Common myeloid progenitor, CD34-positive (primary cell): ENCODE results near the gene YIPF3.

Source experiments
- CTCF ChIA-PET: fragments of 350-600 bp; sonication (Branson Sonifier 250); formaldehyde crosslinking; loops from one replicate; lab custom pipeline; 2021; ENCODE audit warnings: antibody characterized with exemption; lab: Charles Lee
- POLR2A ChIA-PET: fragments of 350-600 bp; sonication (Branson Sonifier 250); formaldehyde crosslinking; loops from one replicate; lab custom pipeline; 2021; ENCODE audit warnings: antibody characterized with exemption; lab: Charles Lee
- DNase-seq, 3 donors: peaks; one replicate each; pipeline versions ENCODE4 v3.0.0 to v3.0.0-alpha.2; 2013
- H3K27ac ChIP-seq, 2 experiments: 1 replicate in 1 of 2; 2 replicates in 1 of 2; pipeline ENCODE4 v1.7.0; 2013; ENCODE audit warnings: inconsistent platforms in 2 of 2, low read length in 2 of 2, mild to moderate bottlenecking in 2 of 2, low read depth in 1 of 2, moderate library complexity in 1 of 2; ENCODE audit not compliant: severe bottlenecking in 2 of 2, insufficient read depth in 1 of 2, poor library complexity in 1 of 2
- H3K27me3 ChIP-seq, 5 experiments: replicated peaks in 2 of 5; 1 replicate in 3 of 5; 2 replicates in 2 of 5; pipeline versions ENCODE4 v1.6.1 to v1.7.0; 2013; ENCODE audit warnings: low read length in 4 of 5, mild to moderate bottlenecking in 2 of 5, moderate library complexity in 2 of 5, inconsistent platforms in 1 of 5; ENCODE audit not compliant: insufficient read depth in 5 of 5, control insufficient read depth in 4 of 5
- H3K36me3 ChIP-seq, 4 experiments: 1 replicate in 2 of 4; 2 replicates in 2 of 4; pipeline versions ENCODE4 v1.6.1 to v1.7.0; 2013; ENCODE audit warnings: low read length in 3 of 4, control low read depth in 1 of 4, mild to moderate bottlenecking in 1 of 4; ENCODE audit not compliant: control insufficient read depth in 4 of 4, insufficient read depth in 4 of 4
- H3K4me1 ChIP-seq, 4 experiments: 1 replicate in 3 of 4; 2 replicates in 1 of 4; pipeline versions ENCODE4 v1.6.1 to v1.7.1; 2013; ENCODE audit warnings: low read length in 3 of 4, mild to moderate bottlenecking in 3 of 4, control low read depth in 1 of 4, inconsistent platforms in 1 of 4, moderate library complexity in 1 of 4; ENCODE audit not compliant: control insufficient read depth in 4 of 4, insufficient read depth in 4 of 4; ENCODE audit errors: control extremely low read depth in 1 of 4
- H3K4me3 ChIP-seq, 7 experiments: 1 replicate in 4 of 7; 2 replicates in 3 of 7; pipeline versions ENCODE4 v1.5.1 to v1.7.0; 2013; ENCODE audit warnings: mild to moderate bottlenecking in 7 of 7, low read length in 6 of 7, moderate library complexity in 6 of 7, inconsistent platforms in 2 of 7, low read depth in 2 of 7, control low read depth in 1 of 7; ENCODE audit not compliant: insufficient read depth in 4 of 7, control insufficient read depth in 1 of 7; ENCODE audit errors: extremely low read depth in 1 of 7
- H3K9me3 ChIP-seq, 5 experiments: 1 replicate in 4 of 5; 2 replicates in 1 of 5; pipeline versions ENCODE4 v1.6.1 to v1.7.1; 2013; ENCODE audit warnings: low read length in 4 of 5, mild to moderate bottlenecking in 2 of 5, inconsistent platforms in 1 of 5, low read depth in 1 of 5, moderate library complexity in 1 of 5; ENCODE audit not compliant: control insufficient read depth in 4 of 5, insufficient read depth in 2 of 5; ENCODE audit errors: control extremely low read depth in 1 of 5
- WGBS: methylation state at CpG from one replicate; pipeline ENCODE4 v1.1.5; 2013; ENCODE audit not compliant: insufficient coverage; 5-methylcytosine and 5-hydroxymethylcytosine counted together

YIPF3 gene

GRCh38 chr6:43494766-43495165 lies 22.0 kb downstream of the YIPF3 start:
- peaks cover 6 to 43% (median 23%) of the 10 kb centered on the region in 4 experiments for H3K36me3 ChIP-seq
- H3K27me3 ChIP-seq, result no peaks in the 10 kb centered on the region
- WGBS, result 97% methylated on average over 4 of the region's 4 CpGs
- ChIA-PET CTCF (interaction anchor here (1.1 to 8.9 kb wide), 7 partner anchors 12 to 133 kb away, joined by 3 to 64 read pairs (median 4); no protein-coding TSS in a partner anchor), POLR2A (no interaction called here)
- DNase-seq, result no peak
- H3K9me3 ChIP-seq, result no peaks in the 10 kb centered on the region
- no peak overlapping the region for H3K27ac ChIP-seq
- peaks cover 0 to 7% (median 6%) of the 10 kb centered on the region in 4 experiments for H3K4me1 ChIP-seq
- H3K4me3 ChIP-seq, result no peak overlapping the region

- peaks cover 0 to 7% (median 6%) of the 10 kb centered on the region in 4 experiments for H3K4me1 ChIP-seq
- CTCF ChIA-PET, result interaction anchor here (1.1 to 8.9 kb wide), 8 partner anchors 9 to 133 kb away, joined by 3 to 64 read pairs (median 4); no protein-coding TSS in a partner anchor
- DNase-seq, result no peak
- no peaks in the 10 kb centered on the region for H3K9me3 ChIP-seq
- WGBS, result 91% methylated on average over 3 of the region's 6 CpGs
- no peak overlapping the region for H3K27ac ChIP-seq
- no peaks in the 10 kb centered on the region for H3K27me3 ChIP-seq
- H3K36me3 ChIP-seq, result peaks cover 1 to 43% (median 20%) of the 10 kb centered on the region in 4 experiments
- H3K4me3 ChIP-seq, result no peak overlapping the region
- POLR2A ChIA-PET, result no interaction called here
Observed at GRCh38 chr6:43494321-43494720, 22.4 kb downstream of the YIPF3 start.

GRCh38 chr6:43493833-43494232 lies 22.9 kb downstream of the YIPF3 start:
- Histone ChIP-seq H3K4me3 (no peak overlapping the region), H3K27me3 (no peaks in the 10 kb centered on the region), H3K9me3 (no peaks in the 10 kb centered on the region), H3K27ac (no peak overlapping the region), H3K36me3 (peaks cover 2 to 38% (median 19%) of the 10 kb centered on the region in 4 experiments), H3K4me1 (peaks cover 0 to 7% (median 6%) of the 10 kb centered on the region in 4 experiments)
- CTCF ChIA-PET, result interaction anchor here (1.0 to 8.9 kb wide), 11 partner anchors 8 to 265 kb away, joined by 3 to 64 read pairs (median 4); partner anchors contain the start of genes DLK2 and DNPH1
- no peak for DNase-seq
- POLR2A ChIA-PET, result no interaction called here
- 100% methylated on average over 4 of the region's 7 CpGs for WGBS

GRCh38 chr6:43493230-43493629 lies 23.5 kb downstream of the YIPF3 start:
- CTCF ChIA-PET, result interaction anchor here (0.8 to 8.9 kb wide), 11 partner anchors 8 to 264 kb away, joined by 3 to 64 read pairs (median 4); partner anchors contain the start of genes DLK2 and DNPH1
- peaks cover 0 to 7% (median 6%) of the 10 kb centered on the region in 4 experiments for H3K4me1 ChIP-seq

GRCh38 chr6:43492673-43493072 lies 24.1 kb downstream of the YIPF3 start:
- peaks cover 3 to 27% (median 14%) of the 10 kb centered on the region in 4 experiments for H3K36me3 ChIP-seq
- CTCF ChIA-PET, result interaction anchor here (0.7 to 8.9 kb wide), 13 partner anchors 8 to 264 kb away, joined by 3 to 64 read pairs (median 4); partner anchors contain the start of genes DLK2 and DNPH1
- H3K27me3 ChIP-seq, result no peaks in the 10 kb centered on the region
- no peak overlapping the region for H3K27ac ChIP-seq
- DNase-seq, result no peak
- peaks cover 0 to 7% (median 6%) of the 10 kb centered on the region in 4 experiments for H3K4me1 ChIP-seq
- H3K4me3 ChIP-seq, result no peak overlapping the region
- no peaks in the 10 kb centered on the region for H3K9me3 ChIP-seq
- POLR2A ChIA-PET, result no interaction called here
- 96% methylated on average over 3 of the region's 3 CpGs for WGBS

More at GRCh38 chr6:43493230-43493629, 23.5 kb downstream of the YIPF3 start:
- 90% methylated on average over 2 of the region's 2 CpGs for WGBS
- peaks cover 2 to 32% (median 15%) of the 10 kb centered on the region in 4 experiments for H3K36me3 ChIP-seq
- H3K4me3 ChIP-seq, result no peak overlapping the region
- H3K9me3 ChIP-seq, result no peaks in the 10 kb centered on the region
- POLR2A ChIA-PET, result no interaction called here
- no peak overlapping the region for H3K27ac ChIP-seq
- DNase-seq, result no peak
- H3K27me3 ChIP-seq, result no peaks in the 10 kb centered on the region

GRCh38 chr6:43491750-43492661 lies 24.7 kb downstream of the YIPF3 start:
- 99% methylated on average over 7 of the region's 10 CpGs for WGBS
- ChIA-PET CTCF (interaction anchor here (0.7 to 8.9 kb wide), 7 partner anchors 9 to 263 kb away, joined by 3 to 64 read pairs (median 4); partner anchors contain the start of genes DLK2 and DNPH1), POLR2A (no interaction called here)
- Histone ChIP-seq H3K27me3 (no peaks in the 10 kb centered on the region), H3K4me3 (no peak overlapping the region), H3K4me1 (peaks cover 0 to 7% (median 6%) of the 10 kb centered on the region in 4 experiments), H3K9me3 (no peaks in the 10 kb centered on the region), H3K27ac (no peak overlapping the region), H3K36me3 (peaks cover 3 to 23% (median 13%) of the 10 kb centered on the region in 4 experiments)
- no peak for DNase-seq
